Measurements from ENCODE around the gene TGM4. TPM values are rescaled to one million over a fixed set of nuclear protein-coding genes. Genes with fewer than 3 reads are reported as not detected.

Gene TGM4
- total RNA-seq, 4 donors from 2014 or later = 0.26 to 1.4 (median 1.3) TPM; not detected in 1

DNA sequence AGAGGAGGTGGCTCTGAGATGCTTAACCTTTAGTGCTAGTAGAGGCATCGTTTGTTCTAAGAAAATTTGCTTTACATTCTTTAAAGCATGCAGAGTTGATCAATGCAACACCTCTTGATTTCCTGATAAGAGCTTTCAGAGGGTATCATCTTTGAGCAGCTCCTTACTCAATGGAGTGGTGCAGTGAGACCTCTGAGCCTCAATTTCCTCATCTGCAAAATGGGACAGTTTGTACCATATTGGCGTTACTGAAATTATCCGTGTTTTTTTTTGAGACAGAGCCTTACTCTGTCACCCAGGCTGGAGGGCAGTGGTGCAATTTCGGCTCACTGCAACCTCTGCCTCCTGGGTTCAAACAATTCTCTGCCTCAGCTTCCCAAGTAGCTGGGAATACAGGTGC is 14.3 kb upstream of the TGM4 start:
- TF ChIP-seq, protein P1, sequence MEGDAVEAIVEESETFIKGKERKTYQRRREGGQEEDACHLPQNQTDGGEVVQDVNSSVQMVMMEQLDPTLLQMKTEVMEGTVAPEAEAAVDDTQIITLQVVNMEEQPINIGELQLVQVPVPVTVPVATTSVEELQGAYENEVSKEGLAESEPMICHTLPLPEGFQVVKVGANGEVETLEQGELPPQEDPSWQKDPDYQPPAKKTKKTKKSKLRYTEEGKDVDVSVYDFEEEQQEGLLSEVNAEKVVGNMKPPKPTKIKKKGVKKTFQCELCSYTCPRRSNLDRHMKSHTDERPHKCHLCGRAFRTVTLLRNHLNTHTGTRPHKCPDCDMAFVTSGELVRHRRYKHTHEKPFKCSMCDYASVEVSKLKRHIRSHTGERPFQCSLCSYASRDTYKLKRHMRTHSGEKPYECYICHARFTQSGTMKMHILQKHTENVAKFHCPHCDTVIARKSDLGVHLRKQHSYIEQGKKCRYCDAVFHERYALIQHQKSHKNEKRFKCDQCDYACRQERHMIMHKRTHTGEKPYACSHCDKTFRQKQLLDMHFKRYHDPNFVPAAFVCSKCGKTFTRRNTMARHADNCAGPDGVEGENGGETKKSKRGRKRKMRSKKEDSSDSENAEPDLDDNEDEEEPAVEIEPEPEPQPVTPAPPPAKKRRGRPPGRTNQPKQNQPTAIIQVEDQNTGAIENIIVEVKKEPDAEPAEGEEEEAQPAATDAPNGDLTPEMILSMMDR (IDR thresholded peaks at IDR 0.05) = no peak
- TF ChIP-seq POLR2A (IDR thresholded peaks at IDR 0.05) = no peak
- DNase-seq (ENCODE audit: low spot score in 2 of 2) = no peak
- H3K4me3 ChIP-seq (ENCODE audit: low read depth, poor library complexity, severe bottlenecking) = no peak overlapping the region
- intact Hi-C loops (cut with DNase I; ENCODE audit: low total_unique reads) = no loop called here
- WGBS, 2 donors = 91 to 96% methylated on average over 4 of the region's 4 CpGs

DNA sequence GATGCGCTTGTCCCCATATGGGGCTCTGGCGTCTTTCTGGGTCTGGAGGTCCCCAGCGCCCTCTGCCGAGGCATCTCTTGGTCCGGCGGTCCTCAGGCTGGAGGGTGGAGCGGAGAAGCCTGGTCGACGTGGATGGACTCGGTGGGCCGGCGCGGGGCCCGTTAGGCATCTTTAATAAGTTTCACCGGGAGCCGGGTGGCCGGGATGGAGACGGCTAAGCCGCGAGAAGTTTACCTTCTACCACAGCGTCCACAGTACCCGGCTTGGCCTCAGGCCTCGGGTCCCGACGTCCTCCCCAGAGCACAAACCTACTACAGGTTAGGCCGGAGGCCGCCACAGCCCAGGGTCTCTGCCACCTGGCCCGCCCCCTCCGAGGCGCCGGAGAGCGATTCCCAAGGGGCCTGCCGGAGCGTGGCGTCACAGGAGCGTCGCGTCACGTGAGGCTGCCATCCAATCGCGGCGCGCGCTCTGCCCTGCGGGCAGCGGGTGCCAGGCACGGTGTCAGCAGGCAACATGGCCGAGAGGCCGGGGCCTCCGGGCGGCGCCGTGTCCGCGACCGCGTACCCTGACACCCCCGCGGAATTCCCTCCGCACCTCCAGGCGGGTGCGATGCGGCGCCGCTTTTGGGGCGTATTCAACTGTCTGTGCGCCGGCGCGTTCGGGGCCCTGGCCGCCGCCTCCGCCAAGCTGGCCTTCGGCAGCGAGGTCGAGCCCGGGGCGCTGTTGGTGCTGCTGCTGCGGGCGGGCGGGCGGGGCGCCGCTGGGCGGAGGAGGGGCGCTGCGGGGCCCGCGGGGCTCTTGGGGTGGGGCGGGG is 12.8 kb upstream of the TGM4 start, which contains the start of gene TMEM42:
Gene TMEM42 (plus strand): TSS at position 501 of the 814 bp plus-strand sequence. CDS start 13 bp downstream, at position 514.
- peak; percentile 80 to 97 for DNase-seq (ENCODE audit: low spot score in 2 of 2)
- peak within 1 kb of the TSS; percentile 41 for H3K4me3 ChIP-seq (ENCODE audit: low read depth, poor library complexity, severe bottlenecking)
- 3 to 11% methylated on average over 10 to 39 of the region's 91 CpGs for WGBS, 2 donors
- intact Hi-C loops (cut with DNase I; ENCODE audit: low total_unique reads) = no loop called here
- TF ChIP-seq, protein P1 (IDR thresholded peaks at IDR 0.05) = no peak

DNA sequence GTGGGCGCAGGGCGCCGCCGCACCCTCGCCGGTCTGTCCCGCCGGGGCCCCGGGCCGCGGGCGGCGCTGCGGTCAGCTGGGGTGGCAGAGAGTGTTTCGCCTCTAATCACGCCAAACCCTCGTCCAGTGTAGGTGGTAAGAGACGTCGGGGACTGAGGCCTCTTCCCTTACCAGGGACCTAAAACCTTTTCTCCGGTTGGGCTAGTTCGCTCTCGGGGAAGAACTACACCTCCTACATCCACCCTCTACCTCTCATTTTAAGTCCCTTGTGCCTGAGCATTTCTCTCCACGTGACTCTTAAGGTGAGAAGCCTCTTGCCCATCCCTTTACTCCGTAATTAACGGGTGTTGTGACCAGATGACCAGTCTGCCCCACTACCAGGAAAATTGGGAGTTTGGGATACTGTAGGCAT is 12.2 kb upstream of the TGM4 start:
- no peak for DNase-seq (ENCODE audit: low spot score in 2 of 2)
- peak overlapping the region; percentile 16 for H3K4me3 ChIP-seq (ENCODE audit: low read depth, poor library complexity, severe bottlenecking)
- intact Hi-C loops (cut with DNase I; ENCODE audit: low total_unique reads) = no loop called here
- 1 to 2% methylated on average over 13 to 16 of the region's 25 CpGs for WGBS, 2 donors
- TF ChIP-seq, protein P1 (IDR thresholded peaks at IDR 0.05) = no peak
- no peak for TF ChIP-seq POLR2A (IDR thresholded peaks at IDR 0.05)

DNA sequence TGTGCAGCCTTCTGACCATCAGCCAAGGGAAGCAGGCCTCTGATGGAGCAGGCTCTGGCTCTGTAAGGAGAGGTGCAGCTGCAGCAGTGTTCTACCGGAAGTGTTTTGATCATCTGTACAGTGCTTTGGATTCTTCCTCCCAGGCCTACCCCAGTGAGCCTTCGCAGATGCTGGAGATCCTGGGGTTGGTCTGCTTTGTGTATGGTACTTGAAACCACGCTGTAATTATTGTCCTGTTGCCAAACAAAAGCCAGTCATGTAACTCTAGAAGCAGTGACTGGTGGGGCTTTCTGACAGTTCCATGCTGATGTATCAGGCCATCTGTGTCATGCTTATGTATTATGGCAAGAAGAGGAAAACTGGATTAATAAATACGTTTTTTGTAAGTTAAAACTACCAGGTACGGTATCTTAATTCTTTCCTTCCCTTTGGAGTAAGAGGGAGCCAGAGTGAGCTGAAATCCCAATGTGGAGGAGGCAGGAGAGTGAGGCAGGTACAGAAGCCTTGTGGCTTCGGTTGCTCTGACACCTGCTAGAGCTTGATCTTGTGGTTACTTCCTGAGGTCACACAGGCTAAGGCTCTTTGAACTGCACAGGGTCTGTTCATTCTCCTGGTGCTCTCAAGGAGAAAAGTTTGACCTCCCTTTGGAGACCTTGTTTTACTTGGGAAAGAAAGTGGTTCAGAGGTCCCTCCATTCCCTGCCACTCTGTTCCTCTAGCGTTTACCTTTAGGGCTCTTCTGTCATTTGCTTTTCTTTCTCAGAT is 9.0 kb upstream of the TGM4 start:
- TF ChIP-seq, protein P1 (IDR thresholded peaks at IDR 0.05) = no peak
- no peak for TF ChIP-seq POLR2A (IDR thresholded peaks at IDR 0.05)
- DNase-seq (ENCODE audit: low spot score in 2 of 2) = peak in 1 of 2 donors; percentile 45
- WGBS, 2 donors = 85 to 91% methylated on average over 7 of the region's 7 CpGs
- H3K4me3 ChIP-seq (ENCODE audit: low read depth, poor library complexity, severe bottlenecking) = no peak overlapping the region
- intact Hi-C loops (cut with DNase I; ENCODE audit: low total_unique reads) = no loop called here

DNA sequence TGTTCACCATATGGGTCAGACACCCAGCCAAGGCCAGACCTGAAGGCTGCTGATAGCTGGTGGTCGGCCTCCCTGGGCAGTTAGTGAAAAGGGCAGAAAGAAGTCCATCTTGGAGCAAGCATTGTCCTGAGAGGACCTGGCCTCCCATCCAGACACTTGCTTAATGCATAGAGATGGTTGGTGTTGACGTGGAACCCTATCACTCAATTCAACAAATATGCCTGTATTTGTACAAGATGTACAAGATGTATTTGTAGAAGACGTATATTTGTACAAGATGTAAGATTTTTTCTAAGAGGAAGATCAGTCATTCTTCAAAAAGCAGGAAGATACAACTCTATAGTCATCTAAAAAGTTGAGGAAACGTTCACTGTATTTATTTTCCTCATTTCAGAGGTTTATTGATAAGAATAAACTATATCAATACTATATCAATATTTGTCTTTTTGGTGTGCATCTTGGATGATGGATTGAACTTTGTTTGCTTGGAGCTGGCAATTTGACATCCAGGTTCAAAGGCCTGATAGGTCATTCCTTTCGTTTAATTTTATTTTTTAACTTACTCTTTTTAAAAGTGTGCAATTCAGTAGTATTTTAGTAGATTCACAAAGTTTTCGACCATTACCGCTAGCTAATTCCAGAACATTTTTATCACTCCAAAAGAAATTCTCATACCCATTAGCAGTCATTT is 6.8 kb upstream of the TGM4 start:
- intact Hi-C loops (cut with DNase I; ENCODE audit: low total_unique reads) = no loop called here
- no peak overlapping the region for H3K4me3 ChIP-seq (ENCODE audit: low read depth, poor library complexity, severe bottlenecking)
- no peak for TF ChIP-seq POLR2A (IDR thresholded peaks at IDR 0.05)
- TF ChIP-seq, protein P1 (IDR thresholded peaks at IDR 0.05) = no peak
- DNase-seq (ENCODE audit: low spot score in 2 of 2) = peak in 1 of 2 donors; percentile 39
- WGBS, 2 donors = 93 to 96% methylated on average over 7 of the region's 7 CpGs

Data from lower leg skin (tissue), 4 donors.